ENCODE results near the gene UNKL.
"Not testable (repeated sequence)": the region's sequence is repeated elsewhere in the genome, so short reads cannot be mapped to it uniquely, and the experiment has no call there.

The UNKL gene

GRCh38 chr16:1446296-1447080 is 32.0 kb upstream of the UNKL start:
- in situ Hi-C loops (cut with MboI; ENCODE audit: low sequenced_read_pairs) = no loop called here

- in situ Hi-C loops (cut with MboI; ENCODE audit: low sequenced_read_pairs) = no loop called here
These were observed 31.2 kb upstream of the UNKL start for GRCh38 chr16:1445518-1446203.

GRCh38 chr16:1444730-1445517 is 30.4 kb upstream of the UNKL start:
- in situ Hi-C loops (cut with MboI; ENCODE audit: low sequenced_read_pairs) = no loop called here

- in situ Hi-C loops (cut with MboI; ENCODE audit: low sequenced_read_pairs) = no loop called here
These were observed 29.7 kb upstream of the UNKL start, which contains the start of gene CCDC154 for GRCh38 chr16:1443980-1444729. Gene CCDC154, minus strand, starts transcription at chr16:1444556. Its CDS starts 234 bp downstream, at chr16:1444322.

GRCh38 chr16:1443403-1443973 is 29.0 kb upstream of the UNKL start:
- in situ Hi-C loops (cut with MboI; ENCODE audit: low sequenced_read_pairs) = no loop called here

- in situ Hi-C loops (cut with MboI; ENCODE audit: low sequenced_read_pairs) = no loop called here
These were observed 28.2 kb upstream of the UNKL start for GRCh38 chr16:1442697-1443096.

- in situ Hi-C loops (cut with MboI; ENCODE audit: low sequenced_read_pairs) = no loop called here
These were observed 26.9 kb upstream of the UNKL start for GRCh38 chr16:1441391-1441829.

GRCh38 chr16:1439699-1440074 is 25.2 kb upstream of the UNKL start:
- in situ Hi-C loops (cut with MboI; ENCODE audit: low sequenced_read_pairs) = not testable (repeated sequence)

GRCh38 chr16:1439058-1439698 is 24.7 kb upstream of the UNKL start:
- in situ Hi-C loops (cut with MboI; ENCODE audit: low sequenced_read_pairs) = no loop called here

GRCh38 chr16:1438229-1439057 is 23.9 kb upstream of the UNKL start:
- in situ Hi-C loops (cut with MboI; ENCODE audit: low sequenced_read_pairs) = no loop called here

GRCh38 chr16:1437606-1438005 is 23.1 kb upstream of the UNKL start:
- in situ Hi-C loops (cut with MboI; ENCODE audit: low sequenced_read_pairs) = no loop called here

- in situ Hi-C loops (cut with MboI; ENCODE audit: low sequenced_read_pairs) = no loop called here
These were observed 22.3 kb upstream of the UNKL start for GRCh38 chr16:1436731-1437355.

GRCh38 chr16:1435921-1436697 is 21.6 kb upstream of the UNKL start:
- in situ Hi-C loops (cut with MboI; ENCODE audit: low sequenced_read_pairs) = no loop called here

- in situ Hi-C loops (cut with MboI; ENCODE audit: low sequenced_read_pairs) = no loop called here
These were observed 20.4 kb upstream of the UNKL start for GRCh38 chr16:1434644-1435592.

- in situ Hi-C loops (cut with MboI; ENCODE audit: low sequenced_read_pairs) = no loop called here
These were observed 19.3 kb upstream of the UNKL start for GRCh38 chr16:1433756-1434155.

GRCh38 chr16:1433263-1433560 is 18.7 kb upstream of the UNKL start:
- in situ Hi-C loops (cut with MboI; ENCODE audit: low sequenced_read_pairs) = no loop called here

Data from HL-60/S4 treated with retinoic acid at 250 ng/mL for 4 days and 3 days (cell line).